ENCODE measurements around the gene GALNT13. TPM values are rescaled to one million over a fixed set of nuclear protein-coding genes. Genes with fewer than 3 reads are reported as not detected.

The GALNT13 gene
- total RNA-seq, 1 donor from 2014 or later = 0.19 TPM

- Histone ChIP-seq H3K27ac (replicated peaks) (no peak overlapping the region), H3K4me3 (no peak overlapping the region), H3K36me3 (no peaks in the 10 kb centered on the region), H3K9me3 (replicated peaks) (no peaks in the 10 kb centered on the region), H3K27me3 (ENCODE audit: low read depth) (no peaks in the 10 kb centered on the region), H3K4me1 (peaks cover 11% of the 10 kb centered on the region)
- DNase-seq = no peak
- intact Hi-C loops (cut with micrococcal nuclease) = no loop called here
- no peak for TF ChIP-seq CTCF (IDR thresholded peaks at IDR 0.05; ENCODE audit: borderline replicate concordance)
These were observed 609.6 kb downstream of the GALNT13 start for GRCh38 chr2:154481336-154481735.

GRCh38 chr2:154484338-154485099, 612.8 kb downstream of the GALNT13 start:
- TF ChIP-seq CTCF (IDR thresholded peaks at IDR 0.05; ENCODE audit: borderline replicate concordance) = no peak
- peaks cover 11% of the 10 kb centered on the region for H3K4me1 ChIP-seq
- intact Hi-C loops (cut with micrococcal nuclease) = no loop called here
- no peak overlapping the region for H3K4me3 ChIP-seq
- H3K9me3 ChIP-seq (replicated peaks) = no peaks in the 10 kb centered on the region
- no peak overlapping the region for H3K27ac ChIP-seq (replicated peaks)
- H3K36me3 ChIP-seq = no peaks in the 10 kb centered on the region
- DNase-seq = no peak
- no peaks in the 10 kb centered on the region for H3K27me3 ChIP-seq (ENCODE audit: low read depth)

- no peak overlapping the region for H3K4me3 ChIP-seq
- no peaks in the 10 kb centered on the region for H3K9me3 ChIP-seq (replicated peaks)
- intact Hi-C loops (cut with micrococcal nuclease) = no loop called here
- H3K4me1 ChIP-seq = peaks cover 11% of the 10 kb centered on the region
- no peak for TF ChIP-seq CTCF (IDR thresholded peaks at IDR 0.05; ENCODE audit: borderline replicate concordance)
- no peak for DNase-seq
- H3K27me3 ChIP-seq (ENCODE audit: low read depth) = no peaks in the 10 kb centered on the region
- no peaks in the 10 kb centered on the region for H3K36me3 ChIP-seq
- no peak overlapping the region for H3K27ac ChIP-seq (replicated peaks)
These were observed 617.1 kb downstream of the GALNT13 start for GRCh38 chr2:154488801-154489200.

- no peaks in the 10 kb centered on the region for H3K36me3 ChIP-seq
These were observed 617.6 kb downstream of the GALNT13 start for GRCh38 chr2:154489266-154489858.

DNA sequence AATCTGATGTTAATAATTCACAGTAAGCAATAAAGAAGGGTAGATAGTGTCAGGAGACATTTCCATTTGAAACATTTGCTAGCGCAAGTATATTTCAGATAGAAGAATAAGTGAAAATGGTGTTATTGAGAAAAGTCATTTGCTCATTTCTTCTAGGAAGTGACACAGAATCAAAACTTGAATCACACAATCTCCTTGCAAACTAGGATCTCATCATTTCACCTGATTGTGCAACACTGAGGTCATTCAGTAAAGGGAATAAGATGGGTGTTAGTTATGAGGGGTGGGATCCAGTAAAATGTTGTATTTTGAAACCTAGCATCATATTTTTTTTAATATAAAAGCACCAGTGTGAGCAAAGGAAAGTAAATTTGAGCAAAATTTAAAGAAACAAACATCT, 618.8 kb downstream of the GALNT13 start:
- H3K4me1 ChIP-seq = no peaks in the 10 kb centered on the region
- TF ChIP-seq CTCF (IDR thresholded peaks at IDR 0.05; ENCODE audit: borderline replicate concordance) = no peak
- no peaks in the 10 kb centered on the region for H3K27me3 ChIP-seq (ENCODE audit: low read depth)
- H3K9me3 ChIP-seq (replicated peaks) = no peaks in the 10 kb centered on the region
- DNase-seq = no peak
- no peak overlapping the region for H3K27ac ChIP-seq (replicated peaks)
- intact Hi-C loops (cut with micrococcal nuclease) = no loop called here
- no peaks in the 10 kb centered on the region for H3K36me3 ChIP-seq
- no peak overlapping the region for H3K4me3 ChIP-seq

More at GRCh38 chr2:154489266-154489858, 617.6 kb downstream of the GALNT13 start:
- no peak for DNase-seq
- H3K27me3 ChIP-seq (ENCODE audit: low read depth) = no peaks in the 10 kb centered on the region
- intact Hi-C loops (cut with micrococcal nuclease) = no loop called here
- TF ChIP-seq CTCF (IDR thresholded peaks at IDR 0.05; ENCODE audit: borderline replicate concordance) = no peak
- H3K4me1 ChIP-seq = peaks cover 5% of the 10 kb centered on the region
- H3K9me3 ChIP-seq (replicated peaks) = no peaks in the 10 kb centered on the region
- no peak overlapping the region for H3K27ac ChIP-seq (replicated peaks)
- H3K4me3 ChIP-seq = no peak overlapping the region
